HepG2 (cell line): ENCODE results near the gene MFSD11. TPM values are rescaled to one million over a fixed set of nuclear protein-coding genes. Genes with fewer than 3 reads are reported as not detected.

Experiments
- CREB3 ChIP-seq: sonication (generic); formaldehyde crosslinking; IDR thresholded peaks from 2 replicates; pipeline ENCODE4 v1.5.0; 2020; ENCODE audit warnings: missing genetic modification reagents
- EHMT2 ChIP-seq: fragments of 200-600 bp; sonication (generic); IDR thresholded peaks from 2 replicates; pipeline ENCODE4 v1.7.0; 2017; ENCODE audit warnings: antibody characterized with exemption, low read depth, low read length, borderline replicate concordance
- GATAD2A ChIP-seq: IDR thresholded peaks from 2 replicates; pipeline ENCODE4 v1.6.1; 2016
- HMGA1 ChIP-seq: sonication (generic); formaldehyde crosslinking; conservative IDR thresholded peaks from 2 replicates; pipeline ENCODE4 v1.4.0; 2020; ENCODE audit warnings: missing genetic modification reagents
- MTF1 ChIP-seq: sonication (generic); formaldehyde crosslinking; IDR thresholded peaks from 2 replicates; pipeline ENCODE4 v1.5.0; 2020; ENCODE audit warnings: missing genetic modification reagents
- PPARG ChIP-seq: conservative IDR thresholded peaks from 2 replicates; pipeline ENCODE4 v1.6.1; 2016; ENCODE audit warnings: missing biosample characterization, missing genetic modification reagents
- RXRB ChIP-seq: IDR thresholded peaks from 2 replicates; pipeline ENCODE4 v1.6.1; 2016; ENCODE audit warnings: borderline replicate concordance, missing genetic modification reagents, missing compliant biosample characterization
- SALL1 ChIP-seq: sonication (generic); formaldehyde crosslinking; IDR thresholded peaks from 2 replicates; pipeline ENCODE4 v1.8.0; 2022; ENCODE audit warnings: mild to moderate bottlenecking, missing genetic modification reagents
- SRY ChIP-seq: sonication (generic); formaldehyde crosslinking; IDR thresholded peaks from 2 replicates; pipeline ENCODE4 v1.8.0; 2022; ENCODE audit warnings: mild to moderate bottlenecking, missing genetic modification reagents
- ZBTB25 ChIP-seq: IDR thresholded peaks from 2 replicates; pipeline ENCODE4 v1.6.1; 2018; ENCODE audit warnings: missing genetic modification reagents
- ZMYM3 ChIP-seq: sonication (generic); formaldehyde crosslinking; IDR thresholded peaks from 2 replicates; pipeline ENCODE4 v1.5.1; 2020; ENCODE audit warnings: mild to moderate bottlenecking, missing genetic modification reagents
- ZNF276 ChIP-seq: sonication (generic); formaldehyde crosslinking; IDR thresholded peaks from 2 replicates; pipeline ENCODE4 v1.4.0; 2020; ENCODE audit warnings: mild to moderate bottlenecking, low read depth, missing genetic modification reagents
- ZSCAN30 ChIP-seq: sonication (generic); formaldehyde crosslinking; IDR thresholded peaks from 2 replicates; pipeline ENCODE4 v1.5.0; 2020; ENCODE audit warnings: mild to moderate bottlenecking, missing genetic modification reagents
- ZSCAN31 ChIP-seq: sonication (generic); formaldehyde crosslinking; IDR thresholded peaks from 2 replicates; pipeline ENCODE4 v1.5.0; 2020; ENCODE audit warnings: low read depth, mild to moderate bottlenecking, missing genetic modification reagents
- polyA plus RNA-seq, 8 experiments: library from polyadenylated mRNA; depleted of rRNA in 3 of 8; stranded (reverse) in 7 of 8; unstranded in 1 of 8; fragments of >200 nt; fragmentation: Illumina TruSeq in 4 of 8; extraction: Trizol in 4 of 8; gene quantifications; 2 replicates each; pipeline versions ENCODE4 v1.2.1 to v1.2.3, GENCODE V29; 2011 to 2016; ENCODE audit warnings: low read depth in 4 of 8, missing spikeins in 1 of 8, mixed read lengths in 1 of 8; ENCODE audit not compliant: insufficient read depth in 1 of 8
- total RNA-seq, 5 experiments: library from RNA; depleted of rRNA; stranded (reverse); fragments of >200 nt; fragmentation: Illumina TruSeq; extraction: Trizol; gene quantifications; 2 replicates each; pipeline ENCODE4 v1.2.3, GENCODE V29; 2016; ENCODE audit warnings: low read depth in 1 of 5
- TF ChIP-seq, protein P1 (sequence below): sonication (generic); formaldehyde crosslinking; IDR thresholded peaks from 2 replicates; pipeline ENCODE4 v1.8.0; 2022; ENCODE audit warnings: low read depth, missing genetic modification reagents
- TF ChIP-seq, protein P2 (sequence below): sonication (generic); formaldehyde crosslinking; IDR thresholded peaks from 2 replicates; pipeline ENCODE4 v1.9.0; 2021; ENCODE audit warnings: mild to moderate bottlenecking, missing genetic modification reagents

The MFSD11 gene
- total and polyA plus RNA-seq, 2 of the 13 experiments (the other 11 are each of a cell fraction or from before 2014, with no cell fraction given), result 26.1 to 36.3 TPM

DNA sequence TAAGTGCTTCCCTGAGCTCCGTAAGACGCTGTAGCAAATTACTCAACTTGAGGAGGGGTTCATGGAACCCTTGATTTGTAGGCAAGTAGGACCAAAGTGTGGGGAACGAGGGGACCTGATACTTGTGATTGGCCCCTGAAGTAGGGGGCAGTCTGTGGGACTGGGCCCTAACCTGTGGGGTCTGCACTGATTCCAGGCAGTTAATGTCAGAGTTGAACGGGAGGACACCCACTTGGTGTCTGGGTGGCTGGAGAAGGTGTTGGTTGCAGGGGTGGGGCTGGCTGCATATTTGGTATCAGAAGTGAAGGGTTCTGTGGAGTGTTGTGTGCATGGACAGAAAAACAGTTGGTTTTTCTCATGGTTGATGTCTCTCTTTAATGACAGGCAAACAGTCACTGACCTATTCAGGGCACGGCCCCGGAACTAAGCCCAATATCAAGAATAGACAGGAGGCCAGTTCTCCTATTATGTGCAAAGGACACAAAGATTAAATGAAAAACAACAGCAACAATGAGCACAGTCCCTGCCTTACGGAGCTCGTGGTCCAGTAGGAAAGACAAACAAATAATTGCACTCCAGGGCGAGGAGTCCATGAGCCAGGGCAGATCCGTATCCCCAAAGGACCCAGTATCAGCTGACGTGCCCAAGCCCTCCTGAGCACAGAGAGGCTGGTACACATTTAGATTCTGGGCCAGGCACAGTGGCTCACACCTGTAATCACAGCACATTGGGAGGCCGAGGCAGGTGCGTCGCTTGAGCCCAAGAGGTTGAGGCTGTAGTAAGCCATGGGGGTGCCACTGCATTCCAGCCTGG, 46.3 kb upstream of the MFSD11 start (continued):
- TF ChIP-seq, protein P1, sequence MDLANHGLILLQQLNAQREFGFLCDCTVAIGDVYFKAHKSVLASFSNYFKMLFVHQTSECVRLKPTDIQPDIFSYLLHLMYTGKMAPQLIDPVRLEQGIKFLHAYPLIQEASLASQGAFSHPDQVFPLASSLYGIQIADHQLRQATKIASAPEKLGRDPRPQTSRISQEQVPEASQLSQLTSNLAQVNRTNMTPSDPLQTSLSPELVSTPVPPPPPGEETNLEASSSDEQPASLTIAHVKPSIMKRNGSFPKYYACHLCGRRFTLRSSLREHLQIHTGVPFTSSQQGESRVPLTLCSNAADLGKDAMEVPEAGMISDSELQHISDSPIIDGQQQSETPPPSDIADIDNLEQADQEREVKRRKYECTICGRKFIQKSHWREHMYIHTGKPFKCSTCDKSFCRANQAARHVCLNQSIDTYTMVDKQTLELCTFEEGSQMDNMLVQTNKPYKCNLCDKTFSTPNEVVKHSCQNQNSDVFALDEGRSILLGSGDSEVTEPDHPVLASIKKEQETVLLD (CRISPR knock-in tag), result no peak
- TF ChIP-seq ZMYM3 (CRISPR knock-in tag) (peak; percentile 95), GATAD2A (CRISPR knock-in tag) (peak; percentile 76), PPARG (peak; percentile 84; the same call in 1 of the 2 replicates), SRY (CRISPR knock-in tag) (no peak; the same call in 1 of the 2 replicates), ZBTB25 (CRISPR knock-in tag) (peak; percentile 76), MTF1 (CRISPR knock-in tag) (no peak), ZNF276 (CRISPR knock-in tag) (no peak), RXRB (CRISPR knock-in tag) (peak; percentile 98), ZSCAN31 (CRISPR knock-in tag) (peak; percentile 87), SALL1 (peak; percentile 98), ZSCAN30 (CRISPR knock-in tag) (no peak), CREB3 (CRISPR knock-in tag) (no peak), HMGA1 (no peak), EHMT2 (no peak)
- TF ChIP-seq, protein P2, sequence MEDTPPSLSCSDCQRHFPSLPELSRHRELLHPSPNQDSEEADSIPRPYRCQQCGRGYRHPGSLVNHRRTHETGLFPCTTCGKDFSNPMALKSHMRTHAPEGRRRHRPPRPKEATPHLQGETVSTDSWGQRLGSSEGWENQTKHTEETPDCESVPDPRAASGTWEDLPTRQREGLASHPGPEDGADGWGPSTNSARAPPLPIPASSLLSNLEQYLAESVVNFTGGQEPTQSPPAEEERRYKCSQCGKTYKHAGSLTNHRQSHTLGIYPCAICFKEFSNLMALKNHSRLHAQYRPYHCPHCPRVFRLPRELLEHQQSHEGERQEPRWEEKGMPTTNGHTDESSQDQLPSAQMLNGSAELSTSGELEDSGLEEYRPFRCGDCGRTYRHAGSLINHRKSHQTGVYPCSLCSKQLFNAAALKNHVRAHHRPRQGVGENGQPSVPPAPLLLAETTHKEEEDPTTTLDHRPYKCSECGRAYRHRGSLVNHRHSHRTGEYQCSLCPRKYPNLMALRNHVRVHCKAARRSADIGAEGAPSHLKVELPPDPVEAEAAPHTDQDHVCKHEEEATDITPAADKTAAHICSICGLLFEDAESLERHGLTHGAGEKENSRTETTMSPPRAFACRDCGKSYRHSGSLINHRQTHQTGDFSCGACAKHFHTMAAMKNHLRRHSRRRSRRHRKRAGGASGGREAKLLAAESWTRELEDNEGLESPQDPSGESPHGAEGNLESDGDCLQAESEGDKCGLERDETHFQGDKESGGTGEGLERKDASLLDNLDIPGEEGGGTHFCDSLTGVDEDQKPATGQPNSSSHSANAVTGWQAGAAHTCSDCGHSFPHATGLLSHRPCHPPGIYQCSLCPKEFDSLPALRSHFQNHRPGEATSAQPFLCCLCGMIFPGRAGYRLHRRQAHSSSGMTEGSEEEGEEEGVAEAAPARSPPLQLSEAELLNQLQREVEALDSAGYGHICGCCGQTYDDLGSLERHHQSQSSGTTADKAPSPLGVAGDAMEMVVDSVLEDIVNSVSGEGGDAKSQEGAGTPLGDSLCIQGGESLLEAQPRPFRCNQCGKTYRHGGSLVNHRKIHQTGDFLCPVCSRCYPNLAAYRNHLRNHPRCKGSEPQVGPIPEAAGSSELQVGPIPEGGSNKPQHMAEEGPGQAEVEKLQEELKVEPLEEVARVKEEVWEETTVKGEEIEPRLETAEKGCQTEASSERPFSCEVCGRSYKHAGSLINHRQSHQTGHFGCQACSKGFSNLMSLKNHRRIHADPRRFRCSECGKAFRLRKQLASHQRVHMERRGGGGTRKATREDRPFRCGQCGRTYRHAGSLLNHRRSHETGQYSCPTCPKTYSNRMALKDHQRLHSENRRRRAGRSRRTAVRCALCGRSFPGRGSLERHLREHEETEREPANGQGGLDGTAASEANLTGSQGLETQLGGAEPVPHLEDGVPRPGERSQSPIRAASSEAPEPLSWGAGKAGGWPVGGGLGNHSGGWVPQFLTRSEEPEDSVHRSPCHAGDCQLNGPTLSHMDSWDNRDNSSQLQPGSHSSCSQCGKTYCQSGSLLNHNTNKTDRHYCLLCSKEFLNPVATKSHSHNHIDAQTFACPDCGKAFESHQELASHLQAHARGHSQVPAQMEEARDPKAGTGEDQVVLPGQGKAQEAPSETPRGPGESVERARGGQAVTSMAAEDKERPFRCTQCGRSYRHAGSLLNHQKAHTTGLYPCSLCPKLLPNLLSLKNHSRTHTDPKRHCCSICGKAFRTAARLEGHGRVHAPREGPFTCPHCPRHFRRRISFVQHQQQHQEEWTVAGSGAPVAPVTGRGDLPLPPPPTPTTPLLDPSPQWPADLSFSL (CRISPR knock-in tag), result no peak
